Right lung (tissue), 5 donors: Measurements from ENCODE around the gene SETD1B. TPM values are rescaled to one million over a fixed set of nuclear protein-coding genes. Genes with fewer than 3 reads are reported as not detected.
"Not testable (repeated sequence)": the region's sequence is repeated elsewhere in the genome, so short reads cannot be mapped to it uniquely, and the experiment has no call there.

Experiments used
- DNase-seq, 2 donors: peaks; one replicate each; pipeline ENCODE4 v3.0.0-alpha.2; 2013
- polyA plus RNA-seq, 5 donors: library from polyadenylated mRNA; unstranded; fragments of 120-200 nt; gene quantifications; one replicate each; pipeline versions ENCODE4 v1.2.1 to v1.2.3, GENCODE V29; 2013; ENCODE audit warnings: inconsistent platforms in 1 of 5, low replicate concordance in 1 of 5; ENCODE audit not compliant: insufficient read length in 5 of 5, insufficient read depth in 1 of 5

Gene SETD1B
- polyA plus RNA-seq, 5 donors: 9.4 to 16.6 (median 13.1) TPM

GRCh38 chr12:121779422-121779895, 24.4 kb upstream of the SETD1B start:
- no peak for DNase-seq

GRCh38 chr12:121780429-121780828, 23.4 kb upstream of the SETD1B start:
- DNase-seq: no peak

- no peak for DNase-seq
These were observed 22.3 kb upstream of the SETD1B start for GRCh38 chr12:121781484-121781997.

GRCh38 chr12:121781998-121782979, 21.5 kb upstream of the SETD1B start:
- no peak for DNase-seq

- no peak for DNase-seq
These were observed 20.0 kb upstream of the SETD1B start for GRCh38 chr12:121783766-121784165.

- DNase-seq: no peak
These were observed 19.3 kb upstream of the SETD1B start for GRCh38 chr12:121784460-121784859.

GRCh38 chr12:121786440-121786825, 17.4 kb upstream of the SETD1B start:
- no peak for DNase-seq

- no peak for DNase-seq
These were observed 16.5 kb upstream of the SETD1B start for GRCh38 chr12:121787063-121788025.

- DNase-seq: no peak
These were observed 15.5 kb upstream of the SETD1B start for GRCh38 chr12:121788176-121788818.

- DNase-seq: no peak
These were observed 14.5 kb upstream of the SETD1B start for GRCh38 chr12:121789233-121789781.

GRCh38 chr12:121789800-121790728, 13.7 kb upstream of the SETD1B start:
- DNase-seq: no peak

GRCh38 chr12:121790785-121791184, 13.0 kb upstream of the SETD1B start:
- DNase-seq: not testable (repeated sequence)

GRCh38 chr12:121791671-121792551, 11.9 kb upstream of the SETD1B start:
- no peak for DNase-seq

- no peak for DNase-seq
These were observed 11.0 kb upstream of the SETD1B start for GRCh38 chr12:121792607-121793439.

- no peak for DNase-seq
These were observed 10.4 kb upstream of the SETD1B start, which contains the start of gene RHOF for GRCh38 chr12:121793440-121793837. Gene RHOF (minus strand): TSS chr12:121793688. CDS start chr12:121793633, 55 bp downstream.

- DNase-seq: peak; percentile 90 to 91
These were observed 9.8 kb upstream of the SETD1B start for GRCh38 chr12:121793838-121794533.

GRCh38 chr12:121794534-121795033, 9.2 kb upstream of the SETD1B start:
- DNase-seq: no peak
